ENCODE measurements around the gene SMARCC2.
A peak's percentile ranks its signal among the peaks of the same experiment; 100 is the strongest.

Gene SMARCC2

GRCh38 chr12:56159482-56160192, 29.6 kb downstream of the SMARCC2 start:
- Histone ChIP-seq H3K27ac (ENCODE audit: extremely low read depth, low read depth, low read length) (peak overlapping the region; percentile 92), H3K4me3 (ENCODE audit: low read depth, low read length) (peak overlapping the region; percentile 90), H3K9me3 (ENCODE audit: control insufficient read depth, insufficient read depth, low read depth, low read length) (no peaks in the 10 kb centered on the region), H3K36me3 (ENCODE audit: control insufficient read depth in 2 of 2, insufficient read depth in 1 of 2, low read length in 2 of 2) (peaks cover 19 to 69% of the 10 kb centered on the region in 2 experiments), H3K4me1 (ENCODE audit: control insufficient read depth, insufficient read depth, low read length) (peaks cover 3% of the 10 kb centered on the region; the same call in 1 of the 2 replicates)
- TF ChIP-seq ZSCAN30 (tag by site-specific recombination; IDR thresholded peaks at IDR 0.05) (no peak), ZNF600 (tag by site-specific recombination; IDR thresholded peaks at IDR 0.05) (0 out of 2 replicates have a peak, but pooled peaks have one; percentile 0), SP3 (tag by site-specific recombination; IDR thresholded peaks at IDR 0.05) (no peak)
- POLR2A ChIA-PET: interaction anchor here (0.6 to 2.8 kb wide), 11 partner anchors 11 to 62 kb away, joined by 3 to 42 read pairs (median 6); partner anchors contain the start of genes ESYT1, PA2G4, RNF41 and SMARCC2
- CTCF ChIA-PET: interaction anchor here (0.6 to 2.0 kb wide), 6 partner anchors 30 to 354 kb away, joined by 3 to 17 read pairs (median 6); partner anchors contain the start of genes ERBB3, ESYT1 and SMARCC2

- H3K36me3 ChIP-seq (ENCODE audit: control insufficient read depth in 2 of 2, insufficient read depth in 1 of 2, low read length in 2 of 2): peaks cover 19 to 69% of the 10 kb centered on the region in 2 experiments
- ChIA-PET CTCF (interaction anchor here (0.6 to 2.0 kb wide), 6 partner anchors 31 to 395 kb away, joined by 3 to 17 read pairs (median 6); partner anchors contain the start of genes ERBB3, ESYT1 and SMARCC2), POLR2A (interaction anchor here (0.8 to 2.8 kb wide), 14 partner anchors 11 to 477 kb away, joined by 3 to 42 read pairs (median 4); partner anchors contain the start of genes ESYT1, PA2G4, RNF41 and SMARCC2)
- peak overlapping the region; percentile 90 for H3K4me3 ChIP-seq (ENCODE audit: low read depth, low read length)
- H3K9me3 ChIP-seq (ENCODE audit: control insufficient read depth, insufficient read depth, low read depth, low read length): no peaks in the 10 kb centered on the region
- peaks cover 3% of the 10 kb centered on the region; the same call in 1 of the 2 replicates for H3K4me1 ChIP-seq (ENCODE audit: control insufficient read depth, insufficient read depth, low read length)
- TF ChIP-seq ZNF677 (tag by site-specific recombination; IDR thresholded peaks at IDR 0.05) (no peak), ZNF341 (tag by site-specific recombination; IDR thresholded peaks at IDR 0.05; ENCODE audit: low read depth) (peak; percentile 57), ZBTB17 (tag by site-specific recombination; IDR thresholded peaks at IDR 0.05) (peak; percentile 81), PRDM1 (tag by site-specific recombination; IDR thresholded peaks at IDR 0.05) (0 out of 2 replicates have a peak, but pooled peaks have one; percentile 40), ZNF2 (tag by site-specific recombination; IDR thresholded peaks at IDR 0.05) (0 out of 2 replicates have a peak, but pooled peaks have one; percentile 13), ZNF394 (tag by site-specific recombination; IDR thresholded peaks at IDR 0.05; ENCODE audit: borderline replicate concordance) (peak; percentile 42; the same call in 1 of the 2 replicates), KLF9 (tag by site-specific recombination; IDR thresholded peaks at IDR 0.05; ENCODE audit: low read depth) (no peak), OSR2 (tag by site-specific recombination; IDR thresholded peaks at IDR 0.05) (0 out of 2 replicates have a peak, but pooled peaks have one; percentile 30), PRDM10 (tag by site-specific recombination; IDR thresholded peaks at IDR 0.05) (peak; percentile 61), GLIS1 (tag by site-specific recombination; IDR thresholded peaks at IDR 0.05) (0 out of 2 replicates have a peak, but pooled peaks have one; percentile 21), ZNF623 (tag by site-specific recombination; IDR thresholded peaks at IDR 0.05) (no peak), PBX3 (CRISPR knock-in tag; IDR thresholded peaks at IDR 0.05) (no peak), ZBTB20 (tag by site-specific recombination; IDR thresholded peaks at IDR 0.05) (peak; percentile 51; the same call in 1 of the 2 replicates), ZNF658 (tag by site-specific recombination; IDR thresholded peaks at IDR 0.05) (no peak), KLF1 (tag by site-specific recombination; IDR thresholded peaks at IDR 0.05) (no peak), ZNF600 (tag by site-specific recombination; IDR thresholded peaks at IDR 0.05) (0 out of 2 replicates have a peak, but pooled peaks have one; percentile 17), KLF7 (tag by site-specific recombination; IDR thresholded peaks at IDR 0.05; ENCODE audit: borderline replicate concordance) (no peak), SP2 (tag by site-specific recombination; IDR thresholded peaks at IDR 0.05) (peak; percentile 36)
- H3K27ac ChIP-seq (ENCODE audit: extremely low read depth, low read depth, low read length): peak overlapping the region; percentile 92
Measured at GRCh38 chr12:56158926-56159461, 30.3 kb downstream of the SMARCC2 start.

All from HEK293 (cell line).